Tibial nerve (tissue), 4 donors: ENCODE results near the gene CD226.

Experiments used
- CTCF ChIP-seq, 5 experiments: fragments of 200-600 bp in 3 of 5; fragments of 450-650 bp in 2 of 5; sonication (generic) in 3 of 5; IDR thresholded peaks; one replicate each; pipeline ENCODE4 v1.5.1; 2016 to 2019; ENCODE audit warnings: antibody characterized with exemption in 5 of 5, mild to moderate bottlenecking in 3 of 5, moderate library complexity in 2 of 5
- EP300 ChIP-seq, 2 donors: sonication (generic); formaldehyde crosslinking; IDR thresholded peaks; one replicate each; pipeline ENCODE4 v1.6.1; 2017; ENCODE audit warnings: antibody characterized with exemption in 2 of 2, mild to moderate bottlenecking in 1 of 2
- POLR2A ChIP-seq, 2 donors: fragments of 450-650 bp; IDR thresholded peaks; one replicate each; pipeline ENCODE4 v1.6.1; 2017; ENCODE audit warnings: antibody characterized with exemption in 2 of 2, mild to moderate bottlenecking in 2 of 2, moderate library complexity in 2 of 2

GRCh38 chr18:69951182-69951581 lies 3.5 kb upstream of the CD226 start:
- TF ChIP-seq CTCF (IDR thresholded peaks at IDR 0.05) (no peak), POLR2A (IDR thresholded peaks at IDR 0.05) (no peak), EP300 (IDR thresholded peaks at IDR 0.05) (no peak)
